Placental pericyte (primary cell): ENCODE measurements around the gene BIRC7. TPM values are rescaled to one million over a fixed set of nuclear protein-coding genes. Genes with fewer than 3 reads are reported as not detected.

Experiments
- small RNA-seq: library from RNA; depleted of rRNA; stranded (forward); fragments of <200 nt; gene quantifications from one replicate; pipeline ENCODE3, GENCODE V24; 2012; ENCODE audit warnings: low replicate concordance
- total RNA-seq: library from RNA; depleted of rRNA; stranded (reverse); fragments of >200 nt; gene quantifications from 2 replicates; pipeline ENCODE4 v1.2.3, GENCODE V29; 2012

BIRC7 gene, protein sequence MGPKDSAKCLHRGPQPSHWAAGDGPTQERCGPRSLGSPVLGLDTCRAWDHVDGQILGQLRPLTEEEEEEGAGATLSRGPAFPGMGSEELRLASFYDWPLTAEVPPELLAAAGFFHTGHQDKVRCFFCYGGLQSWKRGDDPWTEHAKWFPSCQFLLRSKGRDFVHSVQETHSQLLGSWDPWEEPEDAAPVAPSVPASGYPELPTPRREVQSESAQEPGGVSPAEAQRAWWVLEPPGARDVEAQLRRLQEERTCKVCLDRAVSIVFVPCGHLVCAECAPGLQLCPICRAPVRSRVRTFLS
- 0.29 and 1.3 TPM in 2 replicates for total RNA-seq

GRCh38 chr20:63235399-63235983 lies at the start of gene BIRC7:
Gene BIRC7, plus strand, starts transcription at chr20:63235905. Its CDS starts 192 bp downstream, at chr20:63236097.

GRCh38 chr20:63216041-63216848 lies 19.5 kb upstream of the BIRC7 start, which contains the start of gene YTHDF1:
Gene YTHDF1, minus strand, starts transcription at chr20:63216131. Its CDS starts 239 bp downstream, at chr20:63215892.

DNA sequence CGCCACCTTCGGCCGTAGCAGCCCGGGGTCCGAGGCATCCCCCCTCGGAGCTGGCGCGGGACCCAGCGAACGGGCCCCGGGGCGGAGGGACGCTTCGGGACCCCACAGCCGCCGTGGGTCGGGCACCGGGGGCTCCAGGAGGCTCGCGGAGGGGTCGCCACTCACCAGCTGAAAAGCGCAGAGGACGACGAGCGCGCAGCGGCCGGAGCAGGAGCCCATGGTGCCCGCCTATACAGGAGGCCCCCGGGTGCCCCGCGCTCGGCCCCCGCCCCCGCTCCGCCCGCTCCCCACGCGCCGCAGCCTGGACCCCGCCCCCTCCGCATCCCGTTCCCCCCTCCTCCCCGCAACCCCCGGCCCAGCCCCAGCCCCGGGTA lies 18.5 kb downstream of the BIRC7 start, which contains the start of gene NKAIN4:
TSS of gene NKAIN4 (minus strand) at position 232 of the 374 bp plus-strand sequence. CDS start at position 219, 13 bp downstream.

GRCh38 chr20:63272105-63273058 lies 36.7 kb downstream of the BIRC7 start, which contains the start of gene ARFGAP1:
Gene ARFGAP1, plus strand, starts transcription at chr20:63272813. Its CDS starts 2,768 bp downstream, at chr20:63275581.

Small RNAs within 50 kb of the gene (small RNA-seq; reads per million reads assigned to genes)
- gene MIR3196 (not detected), gene MIR4326 (0.23 reads per million)

Other genes starting within 250 kb of the BIRC7 start
- gene BHLHE23, start 228.9 kb upstream of the BIRC7 start, total RNA-seq = not detected in 2 replicates
- gene YTHDF1, start 19.8 kb upstream of the BIRC7 start, total RNA-seq = 26.9 and 32.8 TPM in 2 replicates
- 0.57 and 1.1 TPM in 2 replicates for gene NKAIN4, start 18.6 kb downstream of the BIRC7 start, total RNA-seq
- gene ARFGAP1, start 36.9 kb downstream of the BIRC7 start, total RNA-seq = 119 and 130 TPM in 2 replicates
- gene COL20A1, start 57.3 kb downstream of the BIRC7 start, total RNA-seq = not detected in 2 replicates
- gene CHRNA4, start 125.4 kb downstream of the BIRC7 start, total RNA-seq = not detected in 2 replicates
- gene KCNQ2, start 236.8 kb downstream of the BIRC7 start, total RNA-seq = not detected in 2 replicates